HG03280 (cell line): ENCODE measurements around the gene LAPTM5.
"Not testable (repeated sequence)": the region's sequence is repeated elsewhere in the genome, so short reads cannot be mapped to it uniquely, and the experiment has no call there.

Experiments used
- ATAC-seq: cut with Tn5 transposase; IDR thresholded peaks from one replicate; pipeline ENCODE4 v1.9.1; 2021; ENCODE audit warnings: mild to moderate bottlenecking, moderate library complexity; ENCODE audit not compliant: unreplicated experiment

Gene LAPTM5

GRCh38 chr1:30701258-30701633 is 56.3 kb downstream of the LAPTM5 start:
- ATAC-seq: no peak

- no peak for ATAC-seq
Observed at GRCh38 chr1:30700528-30701257, 56.9 kb downstream of the LAPTM5 start.

- no peak for ATAC-seq
Observed at GRCh38 chr1:30699762-30700161, 57.8 kb downstream of the LAPTM5 start.

GRCh38 chr1:30698401-30698981 is 59.1 kb downstream of the LAPTM5 start:
- no peak for ATAC-seq

GRCh38 chr1:30697571-30698376 is 59.8 kb downstream of the LAPTM5 start:
- no peak for ATAC-seq

GRCh38 chr1:30696831-30697230 is 60.7 kb downstream of the LAPTM5 start:
- ATAC-seq: no peak

GRCh38 chr1:30695439-30695841 is 62.1 kb downstream of the LAPTM5 start:
- no peak for ATAC-seq

GRCh38 chr1:30694280-30695175 is 63.0 kb downstream of the LAPTM5 start:
- ATAC-seq: no peak

- no peak for ATAC-seq
Observed at GRCh38 chr1:30693822-30694221, 63.8 kb downstream of the LAPTM5 start.

- no peak for ATAC-seq
Observed at GRCh38 chr1:30693366-30693765, 64.2 kb downstream of the LAPTM5 start.

- ATAC-seq: no peak
Observed at GRCh38 chr1:30692948-30693301, 64.6 kb downstream of the LAPTM5 start.

- no peak for ATAC-seq
Observed at GRCh38 chr1:30692201-30692947, 65.2 kb downstream of the LAPTM5 start.

- ATAC-seq: no peak
Observed at GRCh38 chr1:30691480-30691879, 66.1 kb downstream of the LAPTM5 start.

GRCh38 chr1:30689901-30690645 is 67.5 kb downstream of the LAPTM5 start:
- ATAC-seq: no peak

- ATAC-seq: no peak
Observed at GRCh38 chr1:30688920-30689794, 68.4 kb downstream of the LAPTM5 start.

- not testable (repeated sequence) for ATAC-seq
Observed at GRCh38 chr1:30688516-30688915, 69.1 kb downstream of the LAPTM5 start.

GRCh38 chr1:30687886-30688285 is 69.7 kb downstream of the LAPTM5 start:
- ATAC-seq: no peak

- ATAC-seq: no peak
Observed at GRCh38 chr1:30686236-30686935, 71.2 kb downstream of the LAPTM5 start.
